HEK293 (cell line): ENCODE results near the gene NLK.

Experiments
- CTCF ChIA-PET: fragments of 350-600 bp; formaldehyde crosslinking; extraction: SDS; loops from one replicate; lab custom pipeline; 2021; ENCODE audit warnings: antibody characterized with exemption; lab: Yijun Ruan, JAX
- POLR2A ChIA-PET: fragments of 300-600 bp; formaldehyde crosslinking; extraction: SDS; loops from one replicate; lab custom pipeline; 2020; ENCODE audit warnings: antibody characterized with exemption, inconsistent platforms; lab: Yijun Ruan, JAX
- H3K27ac ChIP-seq: fragments of 200-500 bp; sonication (Bioruptor generic); 2 replicates; pipeline ENCODE4 v1.5.1; 2014; ENCODE audit warnings: low read depth, low read length, control low read depth, inconsistent platforms; ENCODE audit errors: extremely low read depth
- H3K36me3 ChIP-seq, 2 experiments: fragments of 200-500 bp in 1 of 2; sonication (Bioruptor generic) in 1 of 2; 1 replicate in 1 of 2; 2 replicates in 1 of 2; pipeline ENCODE4 v1.5.1; 2014 to 2017; ENCODE audit warnings: inconsistent platforms in 2 of 2, low read length in 2 of 2; ENCODE audit not compliant: control insufficient read depth in 2 of 2, insufficient read depth in 1 of 2
- H3K4me1 ChIP-seq: fragments of 200-500 bp; sonication (Bioruptor generic); 2 replicates; pipeline ENCODE4 v1.5.1; 2014; ENCODE audit warnings: mild to moderate bottlenecking, low read length, inconsistent platforms; ENCODE audit not compliant: control insufficient read depth, insufficient read depth
- H3K4me3 ChIP-seq: 2 replicates; pipeline ENCODE4 v1.5.1; 2011; ENCODE audit warnings: low read depth, mild to moderate bottlenecking, control low read depth, low read length, moderate library complexity
- H3K9me3 ChIP-seq: fragments of 200-500 bp; sonication (Bioruptor generic); 2 replicates; pipeline ENCODE4 v1.5.1; 2014; ENCODE audit warnings: low read depth, low read length, inconsistent platforms; ENCODE audit not compliant: control insufficient read depth, insufficient read depth
- GFI1B ChIP-seq: fragments of 450-650 bp; formaldehyde crosslinking; IDR thresholded peaks from 2 replicates; pipeline ENCODE4 v1.5.1; 2016; ENCODE audit warnings: missing biosample characterization, missing genetic modification characterization
- MEIS1 ChIP-seq: sonication (generic); formaldehyde crosslinking; IDR thresholded peaks from 2 replicates; pipeline ENCODE4 v1.8.1; 2022; ENCODE audit warnings: missing genetic modification reagents, mild to moderate bottlenecking, borderline replicate concordance
- ZNF146 ChIP-seq: fragments of 450-650 bp; formaldehyde crosslinking; IDR thresholded peaks from 2 replicates; pipeline ENCODE4 v1.5.1; 2016; ENCODE audit warnings: missing biosample characterization, missing genetic modification characterization
- ZNF169 ChIP-seq: fragments of 450-650 bp; formaldehyde crosslinking; IDR thresholded peaks from 2 replicates; pipeline ENCODE4 v1.5.1; 2016; ENCODE audit warnings: missing biosample characterization, missing genetic modification characterization
- ZNF202 ChIP-seq: fragments of 450-650 bp; formaldehyde crosslinking; IDR thresholded peaks from 2 replicates; pipeline ENCODE4 v1.5.1; 2016; ENCODE audit warnings: missing biosample characterization, missing genetic modification characterization, borderline replicate concordance
- ZNF394 ChIP-seq: fragments of 450-650 bp; formaldehyde crosslinking; IDR thresholded peaks from 2 replicates; pipeline ENCODE4 v1.5.1; 2016; ENCODE audit warnings: missing biosample characterization, missing genetic modification characterization, mild to moderate bottlenecking, moderate library complexity, borderline replicate concordance
- ZNF555 ChIP-seq: fragments of 450-650 bp; formaldehyde crosslinking; conservative IDR thresholded peaks from 2 replicates; pipeline ENCODE4 v1.5.1; 2017; ENCODE audit warnings: missing biosample characterization, mild to moderate bottlenecking, missing genetic modification characterization, inconsistent platforms
- ZNF558 ChIP-seq: fragments of 450-650 bp; formaldehyde crosslinking; IDR thresholded peaks from 2 replicates; pipeline ENCODE4 v1.5.1; 2016; ENCODE audit warnings: missing biosample characterization, missing genetic modification characterization
- ZNF624 ChIP-seq: fragments of 450-650 bp; formaldehyde crosslinking; IDR thresholded peaks from 2 replicates; pipeline ENCODE4 v1.5.1; 2017; ENCODE audit warnings: missing biosample characterization, missing genetic modification characterization
- ZNF843 ChIP-seq: fragments of 450-650 bp; formaldehyde crosslinking; IDR thresholded peaks from 2 replicates; pipeline ENCODE4 v1.5.1; 2016; ENCODE audit warnings: missing biosample characterization, missing genetic modification characterization
- TF ChIP-seq, protein P1 (sequence below): fragments of 450-650 bp; formaldehyde crosslinking; IDR thresholded peaks from 2 replicates; pipeline ENCODE4 v1.5.1; 2016; ENCODE audit warnings: missing biosample characterization, missing genetic modification characterization, borderline replicate concordance
- TF ChIP-seq, protein P2 (sequence below): fragments of 450-650 bp; formaldehyde crosslinking; IDR thresholded peaks from 2 replicates; pipeline ENCODE4 v1.5.1; 2017; ENCODE audit warnings: missing biosample characterization, missing genetic modification characterization
- TF ChIP-seq, protein P3 (sequence below): fragments of 450-650 bp; formaldehyde crosslinking; IDR thresholded peaks from 2 replicates; pipeline ENCODE4 v1.5.1; 2016; ENCODE audit warnings: missing biosample characterization, missing genetic modification characterization
- TF ChIP-seq, protein P4 (sequence below): fragments of 450-650 bp; formaldehyde crosslinking; IDR thresholded peaks from 2 replicates; pipeline ENCODE4 v1.5.1; 2016; ENCODE audit warnings: missing biosample characterization, missing genetic modification characterization, low read depth
- TF ChIP-seq, protein P5 (sequence below): fragments of 450-650 bp; formaldehyde crosslinking; IDR thresholded peaks from 2 replicates; pipeline ENCODE4 v1.5.1; 2016; ENCODE audit warnings: missing biosample characterization, missing genetic modification characterization, borderline replicate concordance

NLK gene

DNA sequence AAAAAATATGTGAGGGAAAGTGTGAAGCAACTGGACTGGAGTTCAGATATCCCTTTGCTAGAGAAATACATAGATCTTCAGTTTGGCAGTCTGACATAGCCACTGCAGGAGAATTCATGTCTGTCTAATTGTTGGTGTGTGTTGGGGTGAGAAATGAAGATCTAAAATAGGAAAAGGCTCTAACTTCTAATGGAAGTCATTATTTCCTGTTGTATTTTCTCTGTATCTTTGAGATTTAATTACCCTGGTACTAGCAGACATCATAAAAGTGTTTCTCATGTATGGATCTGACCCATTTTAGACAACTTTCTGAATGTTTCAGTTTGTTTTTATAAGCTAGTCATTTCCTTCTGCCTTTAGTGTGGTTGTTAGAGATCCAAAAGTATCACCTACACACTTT lies 128.3 kb downstream of the NLK start:
- CTCF ChIA-PET = interaction anchor here (0.7 kb wide), 2 partner anchors 15 to 59 kb away, joined by 3 read pairs; no protein-coding TSS in a partner anchor
- no peak overlapping the region for H3K27ac ChIP-seq
- POLR2A ChIA-PET = no interaction called here

More for the DNA sequence above, 128.3 kb downstream of the NLK start:
- Histone ChIP-seq H3K4me3 (no peak overlapping the region), H3K36me3 (peaks cover 0 to 6% of the 10 kb centered on the region in 2 experiments; a peak in 1 of 3 replicates), H3K4me1 (peaks cover 31% of the 10 kb centered on the region), H3K9me3 (no peaks in the 10 kb centered on the region)
- no peak for TF ChIP-seq ZNF394 (tag by site-specific recombination)
- TF ChIP-seq ZNF202 (tag by site-specific recombination) = no peak
- no peak for TF ChIP-seq ZNF558
- TF ChIP-seq, protein P1, sequence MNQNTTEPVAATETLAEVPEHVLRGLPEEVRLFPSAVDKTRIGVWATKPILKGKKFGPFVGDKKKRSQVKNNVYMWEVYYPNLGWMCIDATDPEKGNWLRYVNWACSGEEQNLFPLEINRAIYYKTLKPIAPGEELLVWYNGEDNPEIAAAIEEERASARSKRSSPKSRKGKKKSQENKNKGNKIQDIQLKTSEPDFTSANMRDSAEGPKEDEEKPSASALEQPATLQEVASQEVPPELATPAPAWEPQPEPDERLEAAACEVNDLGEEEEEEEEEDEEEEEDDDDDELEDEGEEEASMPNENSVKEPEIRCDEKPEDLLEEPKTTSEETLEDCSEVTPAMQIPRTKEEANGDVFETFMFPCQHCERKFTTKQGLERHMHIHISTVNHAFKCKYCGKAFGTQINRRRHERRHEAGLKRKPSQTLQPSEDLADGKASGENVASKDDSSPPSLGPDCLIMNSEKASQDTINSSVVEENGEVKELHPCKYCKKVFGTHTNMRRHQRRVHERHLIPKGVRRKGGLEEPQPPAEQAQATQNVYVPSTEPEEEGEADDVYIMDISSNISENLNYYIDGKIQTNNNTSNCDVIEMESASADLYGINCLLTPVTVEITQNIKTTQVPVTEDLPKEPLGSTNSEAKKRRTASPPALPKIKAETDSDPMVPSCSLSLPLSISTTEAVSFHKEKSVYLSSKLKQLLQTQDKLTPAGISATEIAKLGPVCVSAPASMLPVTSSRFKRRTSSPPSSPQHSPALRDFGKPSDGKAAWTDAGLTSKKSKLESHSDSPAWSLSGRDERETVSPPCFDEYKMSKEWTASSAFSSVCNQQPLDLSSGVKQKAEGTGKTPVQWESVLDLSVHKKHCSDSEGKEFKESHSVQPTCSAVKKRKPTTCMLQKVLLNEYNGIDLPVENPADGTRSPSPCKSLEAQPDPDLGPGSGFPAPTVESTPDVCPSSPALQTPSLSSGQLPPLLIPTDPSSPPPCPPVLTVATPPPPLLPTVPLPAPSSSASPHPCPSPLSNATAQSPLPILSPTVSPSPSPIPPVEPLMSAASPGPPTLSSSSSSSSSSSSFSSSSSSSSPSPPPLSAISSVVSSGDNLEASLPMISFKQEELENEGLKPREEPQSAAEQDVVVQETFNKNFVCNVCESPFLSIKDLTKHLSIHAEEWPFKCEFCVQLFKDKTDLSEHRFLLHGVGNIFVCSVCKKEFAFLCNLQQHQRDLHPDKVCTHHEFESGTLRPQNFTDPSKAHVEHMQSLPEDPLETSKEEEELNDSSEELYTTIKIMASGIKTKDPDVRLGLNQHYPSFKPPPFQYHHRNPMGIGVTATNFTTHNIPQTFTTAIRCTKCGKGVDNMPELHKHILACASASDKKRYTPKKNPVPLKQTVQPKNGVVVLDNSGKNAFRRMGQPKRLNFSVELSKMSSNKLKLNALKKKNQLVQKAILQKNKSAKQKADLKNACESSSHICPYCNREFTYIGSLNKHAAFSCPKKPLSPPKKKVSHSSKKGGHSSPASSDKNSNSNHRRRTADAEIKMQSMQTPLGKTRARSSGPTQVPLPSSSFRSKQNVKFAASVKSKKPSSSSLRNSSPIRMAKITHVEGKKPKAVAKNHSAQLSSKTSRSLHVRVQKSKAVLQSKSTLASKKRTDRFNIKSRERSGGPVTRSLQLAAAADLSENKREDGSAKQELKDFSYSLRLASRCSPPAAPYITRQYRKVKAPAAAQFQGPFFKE (tag by site-specific recombination) = no peak
- no peak for TF ChIP-seq ZNF624 (tag by site-specific recombination)
- TF ChIP-seq, protein P2, sequence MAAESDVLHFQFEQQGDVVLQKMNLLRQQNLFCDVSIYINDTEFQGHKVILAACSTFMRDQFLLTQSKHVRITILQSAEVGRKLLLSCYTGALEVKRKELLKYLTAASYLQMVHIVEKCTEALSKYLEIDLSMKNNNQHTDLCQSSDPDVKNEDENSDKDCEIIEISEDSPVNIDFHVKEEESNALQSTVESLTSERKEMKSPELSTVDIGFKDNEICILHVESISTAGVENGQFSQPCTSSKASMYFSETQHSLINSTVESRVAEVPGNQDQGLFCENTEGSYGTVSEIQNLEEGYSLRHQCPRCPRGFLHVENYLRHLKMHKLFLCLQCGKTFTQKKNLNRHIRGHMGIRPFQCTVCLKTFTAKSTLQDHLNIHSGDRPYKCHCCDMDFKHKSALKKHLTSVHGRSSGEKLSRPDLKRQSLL (tag by site-specific recombination) = no peak
- TF ChIP-seq, protein P3, sequence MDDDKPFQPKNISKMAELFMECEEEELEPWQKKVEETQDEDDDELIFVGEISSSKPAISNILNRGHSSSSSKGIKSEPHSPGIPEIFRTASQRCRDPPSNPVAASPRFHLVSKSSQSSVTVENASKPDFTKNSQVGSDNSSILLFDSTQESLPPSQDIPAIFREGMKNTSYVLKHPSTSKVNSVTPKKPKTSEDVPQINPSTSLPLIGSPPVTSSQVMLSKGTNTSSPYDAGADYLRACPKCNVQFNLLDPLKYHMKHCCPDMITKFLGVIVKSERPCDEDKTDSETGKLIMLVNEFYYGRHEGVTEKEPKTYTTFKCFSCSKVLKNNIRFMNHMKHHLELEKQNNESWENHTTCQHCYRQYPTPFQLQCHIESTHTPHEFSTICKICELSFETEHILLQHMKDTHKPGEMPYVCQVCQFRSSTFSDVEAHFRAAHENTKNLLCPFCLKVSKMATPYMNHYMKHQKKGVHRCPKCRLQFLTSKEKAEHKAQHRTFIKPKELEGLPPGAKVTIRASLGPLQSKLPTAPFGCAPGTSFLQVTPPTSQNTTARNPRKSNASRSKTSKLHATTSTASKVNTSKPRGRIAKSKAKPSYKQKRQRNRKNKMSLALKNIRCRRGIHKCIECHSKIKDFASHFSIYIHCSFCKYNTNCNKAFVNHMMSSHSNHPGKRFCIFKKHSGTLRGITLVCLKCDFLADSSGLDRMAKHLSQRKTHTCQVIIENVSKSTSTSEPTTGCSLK (tag by site-specific recombination) = no peak
- no peak for TF ChIP-seq ZNF555
- no peak for TF ChIP-seq ZNF146 (tag by site-specific recombination)
- TF ChIP-seq ZNF169 (tag by site-specific recombination) = no peak
- TF ChIP-seq, protein P4, sequence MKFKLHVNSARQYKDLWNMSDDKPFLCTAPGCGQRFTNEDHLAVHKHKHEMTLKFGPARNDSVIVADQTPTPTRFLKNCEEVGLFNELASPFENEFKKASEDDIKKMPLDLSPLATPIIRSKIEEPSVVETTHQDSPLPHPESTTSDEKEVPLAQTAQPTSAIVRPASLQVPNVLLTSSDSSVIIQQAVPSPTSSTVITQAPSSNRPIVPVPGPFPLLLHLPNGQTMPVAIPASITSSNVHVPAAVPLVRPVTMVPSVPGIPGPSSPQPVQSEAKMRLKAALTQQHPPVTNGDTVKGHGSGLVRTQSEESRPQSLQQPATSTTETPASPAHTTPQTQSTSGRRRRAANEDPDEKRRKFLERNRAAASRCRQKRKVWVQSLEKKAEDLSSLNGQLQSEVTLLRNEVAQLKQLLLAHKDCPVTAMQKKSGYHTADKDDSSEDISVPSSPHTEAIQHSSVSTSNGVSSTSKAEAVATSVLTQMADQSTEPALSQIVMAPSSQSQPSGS (tag by site-specific recombination) = no peak
- TF ChIP-seq, protein P5, sequence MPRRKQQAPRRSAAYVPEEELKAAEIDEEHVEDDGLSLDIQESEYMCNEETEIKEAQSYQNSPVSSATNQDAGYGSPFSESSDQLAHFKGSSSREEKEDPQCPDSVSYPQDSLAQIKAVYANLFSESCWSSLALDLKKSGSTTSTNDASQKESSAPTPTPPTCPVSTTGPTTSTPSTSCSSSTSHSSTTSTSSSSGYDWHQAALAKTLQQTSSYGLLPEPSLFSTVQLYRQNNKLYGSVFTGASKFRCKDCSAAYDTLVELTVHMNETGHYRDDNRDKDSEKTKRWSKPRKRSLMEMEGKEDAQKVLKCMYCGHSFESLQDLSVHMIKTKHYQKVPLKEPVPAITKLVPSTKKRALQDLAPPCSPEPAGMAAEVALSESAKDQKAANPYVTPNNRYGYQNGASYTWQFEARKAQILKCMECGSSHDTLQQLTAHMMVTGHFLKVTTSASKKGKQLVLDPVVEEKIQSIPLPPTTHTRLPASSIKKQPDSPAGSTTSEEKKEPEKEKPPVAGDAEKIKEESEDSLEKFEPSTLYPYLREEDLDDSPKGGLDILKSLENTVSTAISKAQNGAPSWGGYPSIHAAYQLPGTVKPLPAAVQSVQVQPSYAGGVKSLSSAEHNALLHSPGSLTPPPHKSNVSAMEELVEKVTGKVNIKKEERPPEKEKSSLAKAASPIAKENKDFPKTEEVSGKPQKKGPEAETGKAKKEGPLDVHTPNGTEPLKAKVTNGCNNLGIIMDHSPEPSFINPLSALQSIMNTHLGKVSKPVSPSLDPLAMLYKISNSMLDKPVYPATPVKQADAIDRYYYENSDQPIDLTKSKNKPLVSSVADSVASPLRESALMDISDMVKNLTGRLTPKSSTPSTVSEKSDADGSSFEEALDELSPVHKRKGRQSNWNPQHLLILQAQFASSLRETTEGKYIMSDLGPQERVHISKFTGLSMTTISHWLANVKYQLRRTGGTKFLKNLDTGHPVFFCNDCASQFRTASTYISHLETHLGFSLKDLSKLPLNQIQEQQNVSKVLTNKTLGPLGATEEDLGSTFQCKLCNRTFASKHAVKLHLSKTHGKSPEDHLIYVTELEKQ (tag by site-specific recombination) = no peak
- TF ChIP-seq ZNF843 (tag by site-specific recombination) = no peak
- no peak for TF ChIP-seq MEIS1 (CRISPR knock-in tag)
- TF ChIP-seq GFI1B (tag by site-specific recombination) = no peak
